ENCODE measurements around the gene FGFR3. TPM values are rescaled to one million over a fixed set of nuclear protein-coding genes. Genes with fewer than 3 reads are reported as not detected.

Gene FGFR3
- polyA plus RNA-seq, 1 donor from 2014 or later = 0.48 TPM

DNA sequence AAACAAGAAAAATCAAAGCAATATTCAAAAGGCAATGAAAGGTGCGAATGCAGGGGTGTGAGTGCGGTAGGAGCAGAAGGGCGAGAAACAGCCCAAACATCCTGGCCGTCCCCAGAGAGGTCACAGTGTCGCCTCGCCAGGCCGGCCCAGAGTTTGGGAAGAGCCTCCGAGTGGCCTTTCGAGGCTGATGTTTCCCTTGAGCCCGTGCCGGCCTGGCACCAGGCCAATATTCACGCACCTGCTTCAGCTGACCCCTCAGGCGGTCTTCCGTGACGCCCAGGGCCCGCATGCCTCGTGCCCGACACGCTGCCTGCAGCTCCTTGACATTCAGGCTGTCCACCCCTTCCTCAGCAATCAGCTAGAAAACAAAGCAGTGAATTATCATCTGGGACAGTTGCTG lies 32.2 kb downstream of the FGFR3 start:
- H3K9me3 ChIP-seq (ENCODE audit: low read length) = no peaks in the 10 kb centered on the region
- TF ChIP-seq RAD21 (conservative IDR thresholded peaks at IDR 0.05) (no peak), CTCF (IDR thresholded peaks at IDR 0.05; ENCODE audit: poor library complexity, severe bottlenecking) (no peak), EZH2 (IDR thresholded peaks at IDR 0.05; ENCODE audit: borderline replicate concordance, insufficient read depth, low read length, poor library complexity, severe bottlenecking) (no peak), TAF1 (IDR thresholded peaks at IDR 0.05; ENCODE audit: low read depth) (no peak), SMC3 (conservative IDR thresholded peaks at IDR 0.05; ENCODE audit: poor library complexity) (no peak), EP300 (conservative IDR thresholded peaks at IDR 0.05; ENCODE audit: poor library complexity, severe bottlenecking) (no peak), MXI1 (conservative IDR thresholded peaks at IDR 0.05; ENCODE audit: poor library complexity, severe bottlenecking) (no peak), POLR2AphosphoS5 (IDR thresholded peaks at IDR 0.05) (no peak)
- TF ChIP-seq, protein P1, sequence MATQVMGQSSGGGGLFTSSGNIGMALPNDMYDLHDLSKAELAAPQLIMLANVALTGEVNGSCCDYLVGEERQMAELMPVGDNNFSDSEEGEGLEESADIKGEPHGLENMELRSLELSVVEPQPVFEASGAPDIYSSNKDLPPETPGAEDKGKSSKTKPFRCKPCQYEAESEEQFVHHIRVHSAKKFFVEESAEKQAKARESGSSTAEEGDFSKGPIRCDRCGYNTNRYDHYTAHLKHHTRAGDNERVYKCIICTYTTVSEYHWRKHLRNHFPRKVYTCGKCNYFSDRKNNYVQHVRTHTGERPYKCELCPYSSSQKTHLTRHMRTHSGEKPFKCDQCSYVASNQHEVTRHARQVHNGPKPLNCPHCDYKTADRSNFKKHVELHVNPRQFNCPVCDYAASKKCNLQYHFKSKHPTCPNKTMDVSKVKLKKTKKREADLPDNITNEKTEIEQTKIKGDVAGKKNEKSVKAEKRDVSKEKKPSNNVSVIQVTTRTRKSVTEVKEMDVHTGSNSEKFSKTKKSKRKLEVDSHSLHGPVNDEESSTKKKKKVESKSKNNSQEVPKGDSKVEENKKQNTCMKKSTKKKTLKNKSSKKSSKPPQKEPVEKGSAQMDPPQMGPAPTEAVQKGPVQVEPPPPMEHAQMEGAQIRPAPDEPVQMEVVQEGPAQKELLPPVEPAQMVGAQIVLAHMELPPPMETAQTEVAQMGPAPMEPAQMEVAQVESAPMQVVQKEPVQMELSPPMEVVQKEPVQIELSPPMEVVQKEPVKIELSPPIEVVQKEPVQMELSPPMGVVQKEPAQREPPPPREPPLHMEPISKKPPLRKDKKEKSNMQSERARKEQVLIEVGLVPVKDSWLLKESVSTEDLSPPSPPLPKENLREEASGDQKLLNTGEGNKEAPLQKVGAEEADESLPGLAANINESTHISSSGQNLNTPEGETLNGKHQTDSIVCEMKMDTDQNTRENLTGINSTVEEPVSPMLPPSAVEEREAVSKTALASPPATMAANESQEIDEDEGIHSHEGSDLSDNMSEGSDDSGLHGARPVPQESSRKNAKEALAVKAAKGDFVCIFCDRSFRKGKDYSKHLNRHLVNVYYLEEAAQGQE (IDR thresholded peaks at IDR 0.05; ENCODE audit: borderline replicate concordance) = no peak
- no peaks in the 10 kb centered on the region for H3F3A ChIP-seq (ENCODE audit: insufficient read depth, low read length, poor library complexity, severe bottlenecking)
- no peak overlapping the region for H3K27ac ChIP-seq (ENCODE audit: low read length)
- no peak overlapping the region for H2AFZ ChIP-seq (ENCODE audit: low read depth, low read length)
- no peaks in the 10 kb centered on the region for H4K20me1 ChIP-seq (ENCODE audit: insufficient read depth)
- no peak overlapping the region for H3K4me2 ChIP-seq (ENCODE audit: low read length)
- H3K9me2 ChIP-seq (ENCODE audit: insufficient read depth, low read length) = no peaks in the 10 kb centered on the region
- no peaks in the 10 kb centered on the region for H3K27me3 ChIP-seq (ENCODE audit: insufficient read depth, low read depth, low read length)
- H3K79me2 ChIP-seq (replicated peaks; ENCODE audit: insufficient read depth, low read length) = no peaks in the 10 kb centered on the region
- no peak overlapping the region for H3K9ac ChIP-seq (ENCODE audit: low read length)
- H3K4me3 ChIP-seq (ENCODE audit: low read length) = no peak overlapping the region
- no peaks in the 10 kb centered on the region for H3K36me3 ChIP-seq (ENCODE audit: insufficient read depth, low read length)

DNA sequence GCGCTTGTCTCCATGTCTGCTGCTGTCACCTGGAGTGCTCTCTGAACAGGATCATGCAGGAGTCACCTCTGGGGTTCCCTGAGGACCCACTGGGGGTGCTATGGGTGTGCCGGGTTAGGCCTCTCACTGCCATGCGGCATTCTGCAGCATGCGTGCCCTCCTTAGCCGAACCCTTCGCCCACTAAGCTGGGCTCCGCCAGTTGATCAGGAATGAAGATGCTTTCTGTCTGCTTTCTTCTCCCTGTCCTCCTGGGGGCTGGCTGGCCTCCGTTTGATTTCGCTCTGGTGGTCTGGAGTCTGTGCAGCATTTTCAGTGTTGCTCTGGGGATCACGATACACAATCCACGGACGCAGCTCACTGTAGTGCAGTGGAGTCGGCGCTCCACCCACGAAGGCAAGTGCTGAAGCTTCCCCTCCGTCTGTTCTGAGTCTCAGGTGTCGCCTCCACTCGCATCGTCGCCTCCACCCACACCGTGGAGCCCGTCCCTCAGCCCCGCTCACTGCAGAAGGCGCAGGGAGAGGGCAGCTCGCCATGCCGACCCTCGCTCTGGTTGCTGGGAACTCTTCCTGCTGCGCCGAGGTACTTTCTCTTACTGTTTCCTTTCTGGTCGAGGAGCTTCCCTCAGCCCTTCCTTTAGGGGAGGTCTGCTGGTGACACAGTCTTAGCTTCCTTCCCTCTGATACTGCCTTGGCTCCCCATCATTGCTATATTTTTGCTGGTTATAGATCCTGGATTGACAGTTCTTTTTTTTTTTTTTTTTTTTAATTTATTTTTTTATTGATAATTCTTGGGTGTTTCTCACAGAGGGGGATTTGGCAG lies 33.6 kb downstream of the FGFR3 start:
- Histone ChIP-seq H3K27ac (ENCODE audit: low read length) (no peak overlapping the region), H3K27me3 (ENCODE audit: insufficient read depth, low read depth, low read length) (no peaks in the 10 kb centered on the region), H3K4me2 (ENCODE audit: low read length) (no peak overlapping the region), H3K79me2 (replicated peaks; ENCODE audit: insufficient read depth, low read length) (no peaks in the 10 kb centered on the region), H3K9me2 (ENCODE audit: insufficient read depth, low read length) (no peaks in the 10 kb centered on the region), H3K9ac (ENCODE audit: low read length) (no peak overlapping the region), H3F3A (ENCODE audit: insufficient read depth, low read length, poor library complexity, severe bottlenecking) (no peaks in the 10 kb centered on the region), H3K36me3 (ENCODE audit: insufficient read depth, low read length) (peaks cover 5% of the 10 kb centered on the region), H3K4me3 (ENCODE audit: low read length) (no peak overlapping the region), H3K9me3 (ENCODE audit: low read length) (no peaks in the 10 kb centered on the region), H2AFZ (ENCODE audit: low read depth, low read length) (no peak overlapping the region), H4K20me1 (ENCODE audit: insufficient read depth) (no peaks in the 10 kb centered on the region)
- TF ChIP-seq RAD21 (conservative IDR thresholded peaks at IDR 0.05) (no peak), MXI1 (conservative IDR thresholded peaks at IDR 0.05; ENCODE audit: poor library complexity, severe bottlenecking) (no peak), CTCF (IDR thresholded peaks at IDR 0.05; ENCODE audit: poor library complexity, severe bottlenecking) (no peak), EZH2 (IDR thresholded peaks at IDR 0.05; ENCODE audit: borderline replicate concordance, insufficient read depth, low read length, poor library complexity, severe bottlenecking) (no peak), SMC3 (conservative IDR thresholded peaks at IDR 0.05; ENCODE audit: poor library complexity) (no peak), EP300 (conservative IDR thresholded peaks at IDR 0.05; ENCODE audit: poor library complexity, severe bottlenecking) (no peak), TAF1 (IDR thresholded peaks at IDR 0.05; ENCODE audit: low read depth) (no peak), POLR2AphosphoS5 (IDR thresholded peaks at IDR 0.05) (no peak)
- TF ChIP-seq, protein P1 (IDR thresholded peaks at IDR 0.05; ENCODE audit: borderline replicate concordance) = no peak
